ENCODE data around the gene TTLL3. TPM values are rescaled to one million over a fixed set of nuclear protein-coding genes. Genes with fewer than 3 reads are reported as not detected.

Gene TTLL3
- total and polyA plus RNA-seq, 7 experiments from 2014 or later = 2.5 to 106 (median 66.0) TPM

- no peaks in the 10 kb centered on the region for H3K27me3 Mint-ChIP-seq
- ChIA-PET CTCF (no interaction called here), POLR2A (interaction anchor here (0.6 to 3.5 kb wide), 3 partner anchors 11 to 46 kb away, joined by 3 to 23 read pairs (median 5); partner anchors contain the start of genes RPUSD3 and TTLL3)
- Histone ChIP-seq H3K27ac (ENCODE audit: low read depth, low read length) (peak overlapping the region; percentile 22), H3K27me3 (ENCODE audit: control insufficient read depth in 2 of 2, insufficient read depth in 2 of 2, low read length in 2 of 2) (no peaks in the 10 kb centered on the region), H3K36me3 (ENCODE audit: control insufficient read depth in 2 of 3, insufficient read depth in 3 of 3, low read length in 3 of 3) (peaks cover 34 to 64% (median 38%) of the 10 kb centered on the region in 3 experiments), H3K4me1 (ENCODE audit: control insufficient read depth in 2 of 2, insufficient read depth in 2 of 2, low read length in 2 of 2) (peaks cover 27 to 35% of the 10 kb centered on the region in 2 donors), H3K9me3 (ENCODE audit: control insufficient read depth in 2 of 3, low read length in 3 of 3) (no peaks in the 10 kb centered on the region), H3K4me3 (ENCODE audit: low read length) (no peak overlapping the region)
- ATAC-seq = no peak
- intact Hi-C loops (cut with micrococcal nuclease) = loop anchor here in 1 of 2 donors (10.0 kb wide), 1 partner anchor 293 kb away; no protein-coding TSS in a partner anchor
- peak overlapping the region in 2 of 9 donors; percentile 13 to 15 for H3K27ac Mint-ChIP-seq
- H3K4me3 Mint-ChIP-seq = peak overlapping the region in 4 of 10 donors; percentile 2 to 34 (median 30)
- peaks cover 4 to 43% (median 15%) of the 10 kb centered on the region in 5 donors for H3K36me3 Mint-ChIP-seq
- H3K9me3 Mint-ChIP-seq = no peaks in the 10 kb centered on the region
- H3K4me1 Mint-ChIP-seq = peaks cover 23 to 53% (median 37%) of the 10 kb centered on the region in 7 donors
- no peak for DNase-seq
Measured at GRCh38 chr3:9797196-9797945, 12.7 kb upstream of the TTLL3 start.

GRCh38 chr3:9800529-9800928, 9.5 kb upstream of the TTLL3 start:
- ATAC-seq (no peak), DNase-seq (no peak)
- ChIA-PET POLR2A (interaction anchor here (1.5 kb wide), 1 partner anchor 9 kb away, joined by 5 read pairs; no protein-coding TSS in a partner anchor), CTCF (no interaction called here)
- no peaks in the 10 kb centered on the region for H3K9me3 Mint-ChIP-seq
- H3K27me3 Mint-ChIP-seq = no peaks in the 10 kb centered on the region
- H3K4me3 ChIP-seq (ENCODE audit: low read length) = no peak overlapping the region
- intact Hi-C loops (cut with micrococcal nuclease) = no loop called here
- no peaks in the 10 kb centered on the region for H3K9me3 ChIP-seq (ENCODE audit: control insufficient read depth in 2 of 3, low read length in 3 of 3)
- H3K36me3 ChIP-seq (ENCODE audit: control insufficient read depth in 2 of 3, insufficient read depth in 3 of 3, low read length in 3 of 3) = peaks cover 61 to 83% (median 62%) of the 10 kb centered on the region in 3 experiments
- peaks cover 9 to 16% of the 10 kb centered on the region in 2 donors for H3K4me1 ChIP-seq (ENCODE audit: control insufficient read depth in 2 of 2, insufficient read depth in 2 of 2, low read length in 2 of 2)
- peak overlapping the region in 2 of 9 donors; percentile 42 to 46 for H3K27ac Mint-ChIP-seq
- H3K4me1 Mint-ChIP-seq = peaks cover 8 to 43% (median 29%) of the 10 kb centered on the region in 7 donors
- no peak overlapping the region for H3K4me3 Mint-ChIP-seq
- no peak overlapping the region for H3K27ac ChIP-seq (ENCODE audit: low read depth, low read length)
- peaks cover 7 to 59% (median 22%) of the 10 kb centered on the region in 5 donors for H3K36me3 Mint-ChIP-seq
- no peaks in the 10 kb centered on the region for H3K27me3 ChIP-seq (ENCODE audit: control insufficient read depth in 2 of 2, insufficient read depth in 2 of 2, low read length in 2 of 2)

GRCh38 chr3:9803494-9803893, 6.6 kb upstream of the TTLL3 start:
- Histone ChIP-seq H3K4me1 (ENCODE audit: control insufficient read depth in 2 of 2, insufficient read depth in 2 of 2, low read length in 2 of 2) (peaks cover 3 to 10% of the 10 kb centered on the region in 2 donors), H3K4me3 (ENCODE audit: low read length) (no peak overlapping the region), H3K9me3 (ENCODE audit: control insufficient read depth in 2 of 3, low read length in 3 of 3) (no peaks in the 10 kb centered on the region), H3K36me3 (ENCODE audit: control insufficient read depth in 2 of 3, insufficient read depth in 3 of 3, low read length in 3 of 3) (peaks cover 45 to 84% (median 56%) of the 10 kb centered on the region in 3 experiments), H3K27me3 (ENCODE audit: control insufficient read depth in 2 of 2, insufficient read depth in 2 of 2, low read length in 2 of 2) (no peaks in the 10 kb centered on the region), H3K27ac (ENCODE audit: low read depth, low read length) (peak overlapping the region; percentile 14)
- no peaks in the 10 kb centered on the region for H3K27me3 Mint-ChIP-seq
- ATAC-seq = no peak
- H3K36me3 Mint-ChIP-seq = peaks cover 7 to 49% (median 15%) of the 10 kb centered on the region in 5 donors
- H3K9me3 Mint-ChIP-seq = no peaks in the 10 kb centered on the region
- no peak overlapping the region for H3K4me3 Mint-ChIP-seq
- no peak for DNase-seq
- ChIA-PET POLR2A (interaction anchor here (1.8 kb wide), 1 partner anchor 10 kb away, joined by 11 read pairs; the partner anchor contains the start of genes ARPC4 and TADA3), CTCF (no interaction called here)
- H3K27ac Mint-ChIP-seq = peak overlapping the region in 6 of 9 donors; percentile 8 to 42 (median 32)
- peaks cover 15 to 27% (median 21%) of the 10 kb centered on the region in 7 donors for H3K4me1 Mint-ChIP-seq
- intact Hi-C loops (cut with micrococcal nuclease) = no loop called here

GRCh38 chr3:9804996-9805395, 5.1 kb upstream of the TTLL3 start:
- Histone ChIP-seq H3K27me3 (ENCODE audit: control insufficient read depth in 2 of 2, insufficient read depth in 2 of 2, low read length in 2 of 2) (no peaks in the 10 kb centered on the region), H3K9me3 (ENCODE audit: control insufficient read depth in 2 of 3, low read length in 3 of 3) (no peaks in the 10 kb centered on the region), H3K4me1 (ENCODE audit: control insufficient read depth in 2 of 2, insufficient read depth in 2 of 2, low read length in 2 of 2) (peaks cover 14 to 22% of the 10 kb centered on the region in 2 donors), H3K27ac (ENCODE audit: low read depth, low read length) (no peak overlapping the region), H3K4me3 (ENCODE audit: low read length) (no peak overlapping the region), H3K36me3 (ENCODE audit: control insufficient read depth in 2 of 3, insufficient read depth in 3 of 3, low read length in 3 of 3) (peaks cover 34 to 71% (median 50%) of the 10 kb centered on the region in 3 experiments)
- Mint-ChIP-seq H3K4me3 (no peak overlapping the region), H3K27me3 (no peaks in the 10 kb centered on the region), H3K27ac (no peak overlapping the region), H3K36me3 (peaks cover 7 to 43% (median 15%) of the 10 kb centered on the region in 5 donors), H3K9me3 (no peaks in the 10 kb centered on the region), H3K4me1 (peaks cover 26 to 35% (median 33%) of the 10 kb centered on the region in 7 donors)
- DNase-seq = no peak
- ATAC-seq = no peak
- intact Hi-C loops (cut with micrococcal nuclease) = loop anchor here (5.0 kb wide), 2 partner anchors 37 to 87 kb away; partner anchors contain the start of genes JAGN1 (in 1 of the 2) and RPUSD3 (in 1 of the 2)
- ChIA-PET CTCF (interaction anchor here (0.5 to 0.6 kb wide), 2 partner anchors 91 to 421 kb away, joined by 3 read pairs; no protein-coding TSS in a partner anchor), POLR2A (interaction anchor here (0.9 to 5.9 kb wide), 3 partner anchors 9 to 12 kb away, joined by 3 to 61 read pairs (median 11); partner anchors contain the start of genes ARPC4 and TADA3)

- Mint-ChIP-seq H3K27ac (peak overlapping the region in 2 of 9 donors; percentile 51 to 71), H3K4me3 (no peak overlapping the region), H3K4me1 (peaks cover 31 to 43% (median 41%) of the 10 kb centered on the region in 7 donors), H3K27me3 (no peaks in the 10 kb centered on the region), H3K9me3 (no peaks in the 10 kb centered on the region), H3K36me3 (peaks cover 7 to 38% (median 15%) of the 10 kb centered on the region in 5 donors)
- intact Hi-C loops (cut with micrococcal nuclease) = loop anchor here (5.0 kb wide), 2 partner anchors 36 to 86 kb away; partner anchors contain the start of genes JAGN1 (in 1 of the 2) and RPUSD3 (in 1 of the 2)
- H3K27me3 ChIP-seq (ENCODE audit: control insufficient read depth in 2 of 2, insufficient read depth in 2 of 2, low read length in 2 of 2) = no peaks in the 10 kb centered on the region
- H3K4me3 ChIP-seq (ENCODE audit: low read length) = no peak overlapping the region
- peaks cover 31 to 59% (median 40%) of the 10 kb centered on the region in 3 experiments for H3K36me3 ChIP-seq (ENCODE audit: control insufficient read depth in 2 of 3, insufficient read depth in 3 of 3, low read length in 3 of 3)
- DNase-seq (no peak), ATAC-seq (no peak)
- CTCF ChIA-PET = no interaction called here
- H3K9me3 ChIP-seq (ENCODE audit: control insufficient read depth in 2 of 3, low read length in 3 of 3) = no peaks in the 10 kb centered on the region
- peaks cover 21 to 28% of the 10 kb centered on the region in 2 donors for H3K4me1 ChIP-seq (ENCODE audit: control insufficient read depth in 2 of 2, insufficient read depth in 2 of 2, low read length in 2 of 2)
- POLR2A ChIA-PET = interaction anchor here (5.9 kb wide), 1 partner anchor 13 kb away, joined by 61 read pairs; the partner anchor contains the start of genes ARPC4 and TADA3
- no peak overlapping the region for H3K27ac ChIP-seq (ENCODE audit: low read depth, low read length)
Measured at GRCh38 chr3:9806137-9806536, 3.9 kb upstream of the TTLL3 start.

Data from naive thymus-derived CD4-positive, alpha-beta T cell (primary cell).